Measurements from ENCODE around the gene COMT.

Gene COMT

DNA sequence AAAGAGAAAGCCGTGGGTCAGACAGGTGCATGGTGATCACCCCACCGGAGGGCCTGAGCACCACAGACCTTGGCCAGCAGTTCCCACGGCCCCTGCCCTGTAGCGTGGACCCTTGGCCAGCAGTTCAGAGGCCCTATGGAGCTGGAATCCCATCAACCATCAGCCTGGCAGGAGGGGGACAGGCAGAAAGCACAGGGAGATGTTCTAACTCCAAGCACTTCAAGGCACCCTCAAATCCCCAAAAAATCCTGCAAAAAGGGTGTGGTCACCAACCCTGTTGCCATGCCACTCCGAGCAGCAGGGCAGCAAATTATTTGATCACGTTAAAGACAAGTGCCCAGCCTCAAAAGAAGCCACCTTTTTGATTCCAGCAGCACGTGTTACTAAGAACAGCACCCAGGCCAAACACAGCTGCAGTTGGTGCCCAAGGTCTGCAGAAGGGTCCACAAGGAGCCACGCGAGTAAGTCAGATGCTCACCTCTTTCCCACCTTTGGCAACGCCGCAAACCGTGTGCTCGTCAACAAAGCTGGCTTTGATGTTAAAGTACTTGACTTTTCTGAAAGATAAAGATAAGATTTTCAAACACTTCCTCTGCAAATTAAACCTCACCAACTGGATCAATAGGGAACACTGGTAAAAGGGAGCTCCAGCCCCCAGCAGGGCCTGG is 26.2 kb upstream of the COMT start:
- TF ChIP-seq, protein P1, sequence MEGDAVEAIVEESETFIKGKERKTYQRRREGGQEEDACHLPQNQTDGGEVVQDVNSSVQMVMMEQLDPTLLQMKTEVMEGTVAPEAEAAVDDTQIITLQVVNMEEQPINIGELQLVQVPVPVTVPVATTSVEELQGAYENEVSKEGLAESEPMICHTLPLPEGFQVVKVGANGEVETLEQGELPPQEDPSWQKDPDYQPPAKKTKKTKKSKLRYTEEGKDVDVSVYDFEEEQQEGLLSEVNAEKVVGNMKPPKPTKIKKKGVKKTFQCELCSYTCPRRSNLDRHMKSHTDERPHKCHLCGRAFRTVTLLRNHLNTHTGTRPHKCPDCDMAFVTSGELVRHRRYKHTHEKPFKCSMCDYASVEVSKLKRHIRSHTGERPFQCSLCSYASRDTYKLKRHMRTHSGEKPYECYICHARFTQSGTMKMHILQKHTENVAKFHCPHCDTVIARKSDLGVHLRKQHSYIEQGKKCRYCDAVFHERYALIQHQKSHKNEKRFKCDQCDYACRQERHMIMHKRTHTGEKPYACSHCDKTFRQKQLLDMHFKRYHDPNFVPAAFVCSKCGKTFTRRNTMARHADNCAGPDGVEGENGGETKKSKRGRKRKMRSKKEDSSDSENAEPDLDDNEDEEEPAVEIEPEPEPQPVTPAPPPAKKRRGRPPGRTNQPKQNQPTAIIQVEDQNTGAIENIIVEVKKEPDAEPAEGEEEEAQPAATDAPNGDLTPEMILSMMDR (IDR thresholded peaks at IDR 0.05; ENCODE audit: insufficient read depth, missing control alignments), result no peak
- no peak for FAIRE-seq

DNA sequence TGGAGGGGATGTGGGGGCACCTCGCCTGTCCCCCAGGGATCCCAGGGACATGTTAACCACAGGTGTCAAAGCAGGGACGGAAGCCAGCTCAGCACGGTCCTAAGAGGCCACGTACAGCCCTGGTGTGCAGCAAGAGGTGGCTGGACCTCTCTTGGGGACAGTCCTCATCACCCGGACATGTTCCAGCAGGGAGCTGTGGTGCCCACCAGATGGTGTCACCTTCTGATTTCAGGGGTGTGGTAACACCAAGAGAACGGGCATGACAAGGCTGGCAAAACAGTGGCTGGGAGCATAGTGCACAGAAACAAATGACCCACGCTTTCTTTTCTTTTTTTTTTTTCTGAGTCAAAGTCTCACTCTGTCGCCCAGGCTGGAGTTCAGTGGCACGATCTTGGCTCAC is 25.6 kb upstream of the COMT start:
- TF ChIP-seq, protein P1 (IDR thresholded peaks at IDR 0.05; ENCODE audit: insufficient read depth, missing control alignments), result no peak
- DNase-seq (ENCODE audit: insufficient read length, low spot score), result no peak
- no peak for FAIRE-seq

More for the DNA sequence above, 26.2 kb upstream of the COMT start:
- DNase-seq (ENCODE audit: insufficient read length, low spot score), result no peak

DNA sequence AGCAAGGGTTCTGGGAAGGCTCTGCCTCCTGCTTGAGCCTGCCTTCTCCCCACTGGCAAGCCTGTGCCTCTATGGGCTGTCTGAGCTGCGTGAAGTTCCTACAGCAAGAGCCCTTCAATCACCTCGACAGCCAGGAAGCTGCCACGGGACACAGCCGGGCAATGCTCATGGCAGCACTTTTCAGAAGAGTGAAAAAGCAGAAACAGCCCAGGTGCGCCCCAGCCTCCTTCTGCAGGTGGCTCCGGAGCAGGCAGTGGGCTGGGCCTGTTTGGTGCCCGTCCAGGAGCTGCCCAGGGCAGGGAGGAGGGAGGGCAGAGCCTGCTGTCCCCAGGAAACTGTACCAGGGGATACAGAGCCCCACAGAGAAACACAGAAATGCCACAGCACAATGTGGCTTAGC is 24.6 kb upstream of the COMT start:
- TF ChIP-seq, protein P1 (IDR thresholded peaks at IDR 0.05; ENCODE audit: insufficient read depth, missing control alignments), result no peak
- no peak for FAIRE-seq
- DNase-seq (ENCODE audit: insufficient read length, low spot score), result no peak

DNA sequence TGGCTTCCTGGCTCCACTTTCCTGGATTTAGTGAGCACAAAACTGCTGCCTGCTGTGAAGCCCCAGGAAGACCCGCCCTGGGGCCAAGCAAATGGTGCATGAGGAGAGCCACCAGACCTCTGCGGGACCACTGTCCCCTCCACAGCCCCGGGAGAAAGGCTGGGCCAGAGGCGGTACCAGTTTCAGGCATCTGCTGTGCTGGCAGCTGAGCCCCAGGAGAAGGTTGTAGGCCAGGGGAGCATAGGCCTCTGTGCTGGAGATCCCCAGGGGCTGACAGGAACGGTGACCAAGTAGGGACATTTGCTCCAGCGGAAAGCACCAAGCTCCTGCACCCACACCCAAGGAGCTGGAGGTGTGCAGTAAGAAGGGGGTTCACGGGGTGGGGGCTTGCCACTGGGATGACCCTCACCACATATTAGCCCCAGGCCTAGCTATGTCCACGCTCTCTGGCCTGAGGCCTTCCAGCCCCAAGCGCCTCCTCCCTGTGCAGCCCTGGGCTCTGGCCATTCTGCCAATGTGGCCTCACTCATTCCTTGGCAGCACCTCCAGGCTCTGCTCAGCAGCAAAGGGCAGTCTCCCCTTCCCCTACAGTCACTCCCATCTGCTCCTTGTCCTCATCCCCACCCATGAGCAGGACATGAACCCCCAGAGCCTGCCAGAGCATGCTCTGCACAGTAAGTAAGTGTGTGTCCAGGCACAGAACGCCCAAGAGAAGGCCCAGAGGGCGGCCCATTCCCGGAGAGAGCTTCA is 24.0 kb upstream of the COMT start:
- TF ChIP-seq, protein P1 (IDR thresholded peaks at IDR 0.05; ENCODE audit: insufficient read depth, missing control alignments), result no peak
- DNase-seq (ENCODE audit: insufficient read length, low spot score), result no peak
- FAIRE-seq, result no peak

DNA sequence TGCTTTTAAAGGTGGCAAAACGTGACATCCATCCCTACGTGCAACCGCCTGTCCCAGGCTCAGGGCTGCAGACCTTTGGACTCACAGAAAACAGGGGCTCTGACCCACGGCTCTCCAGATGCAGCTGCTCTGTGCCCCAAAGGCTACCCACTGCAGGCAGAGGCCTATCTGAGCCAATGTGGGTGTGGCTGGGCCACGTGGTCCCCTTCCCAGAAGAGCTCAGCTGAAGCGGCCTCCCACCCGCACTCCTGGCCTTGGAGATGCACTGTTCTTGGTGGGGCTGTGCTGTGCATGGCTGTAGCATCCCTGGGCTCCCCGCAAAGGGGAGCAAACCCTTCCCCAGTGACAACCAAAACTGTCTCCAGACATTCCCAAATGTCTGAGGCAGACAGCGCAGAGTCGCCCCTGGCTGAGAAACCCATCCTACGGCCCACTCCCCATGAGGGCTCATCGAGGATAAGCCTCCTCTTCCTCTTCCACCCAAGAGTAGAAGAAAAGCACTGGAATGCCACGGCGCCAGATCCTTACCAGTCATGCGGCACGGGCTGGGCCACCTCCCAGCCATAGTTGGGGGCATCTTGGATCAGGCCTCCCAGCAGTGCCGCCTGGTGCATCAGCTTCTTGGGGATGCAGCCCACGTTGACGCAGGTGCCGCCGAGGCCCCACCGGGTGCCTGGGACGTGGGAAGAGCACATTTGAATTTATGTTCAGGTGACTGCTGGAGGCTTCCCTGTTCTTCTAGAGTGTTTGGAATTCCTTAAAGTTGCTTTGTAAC is 23.1 kb upstream of the COMT start:
- TF ChIP-seq, protein P1 (IDR thresholded peaks at IDR 0.05; ENCODE audit: insufficient read depth, missing control alignments), result no peak
- FAIRE-seq (no peak), DNase-seq (ENCODE audit: insufficient read length, low spot score) (no peak)

DNA sequence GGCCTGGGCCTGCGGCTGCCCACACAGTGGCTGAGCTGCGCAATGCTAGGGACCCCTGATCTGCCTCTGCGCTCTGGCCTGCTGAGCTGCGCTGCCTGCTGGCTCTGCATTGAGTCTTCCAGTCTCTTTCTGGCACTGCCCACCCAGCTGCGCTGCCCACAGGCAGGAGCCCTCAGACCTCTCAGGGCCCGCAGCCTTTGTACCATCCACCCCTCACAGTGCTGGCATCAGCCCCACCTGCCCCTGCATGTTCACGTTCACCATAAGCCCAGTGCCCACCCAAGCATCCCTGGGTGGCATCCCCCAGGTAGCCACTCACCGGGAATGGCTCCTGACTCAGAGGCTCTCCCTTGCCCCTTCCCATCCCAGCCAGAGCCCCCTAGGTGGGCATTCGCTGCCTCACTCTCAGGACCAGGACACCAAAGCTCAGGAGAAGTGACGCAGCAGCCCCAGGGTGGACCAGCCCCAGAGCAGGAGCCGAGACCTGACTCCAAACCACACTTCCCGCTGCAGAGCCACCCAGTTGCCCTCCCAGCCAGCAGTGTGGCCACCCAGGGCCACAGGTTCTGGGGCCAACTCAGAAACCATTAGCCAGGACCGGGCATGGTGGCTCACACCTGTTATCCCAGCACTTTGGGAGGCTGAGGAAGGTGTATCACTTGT is 21.7 kb upstream of the COMT start:
- FAIRE-seq, result no peak
- no peak for DNase-seq (ENCODE audit: insufficient read length, low spot score)

More for the DNA sequence above, 21.7 kb upstream of the COMT start:
- TF ChIP-seq, protein P1 (IDR thresholded peaks at IDR 0.05; ENCODE audit: insufficient read depth, missing control alignments), result no peak
